Gastrocnemius medialis (tissue), 4 donors: ENCODE measurements around the gene ERBB3.

ENCODE experiments used
- CTCF ChIP-seq, 5 experiments: fragments of 450-650 bp in 3 of 5; fragments of 200-600 bp in 2 of 5; sonication (generic) in 2 of 5; IDR thresholded peaks in 4 of 5; conservative IDR thresholded peaks in 1 of 5; 1 replicate in 4 of 5; 2 replicates in 1 of 5; pipeline ENCODE4 v1.5.1; 2016 to 2019; ENCODE audit warnings: antibody characterized with exemption in 5 of 5, mild to moderate bottlenecking in 3 of 5, moderate library complexity in 3 of 5
- POLR2A ChIP-seq, 2 donors: fragments of 450-650 bp; IDR thresholded peaks; one replicate each; pipeline ENCODE4 v1.6.1; 2017; ENCODE audit warnings: antibody characterized with exemption in 2 of 2, mild to moderate bottlenecking in 2 of 2, moderate library complexity in 2 of 2

- TF ChIP-seq CTCF (IDR thresholded peaks at IDR 0.05 in 4 of 5, conservative IDR thresholded peaks at IDR 0.05 in 1 of 5) (no peak), POLR2A (IDR thresholded peaks at IDR 0.05) (no peak)
Observed at GRCh38 chr12:56103823-56104108, 23.8 kb downstream of the ERBB3 start.
